Mesenchymal stem cell (in vitro differentiated cells and primary cell): ENCODE measurements around the gene FIP1L1.

Experiments used
- DNase-seq: peaks from one replicate; pipeline ENCODE4 v3.0.0-alpha.2; 2013
- H2AFZ ChIP-seq: one replicate; pipeline ENCODE4 v1.6.1; 2013; ENCODE audit warnings: low read depth, mild to moderate bottlenecking, control low read depth, inconsistent platforms, low read length, moderate library complexity
- H2AK5ac ChIP-seq: 2 replicates; pipeline ENCODE4 v1.6.1; 2013; ENCODE audit warnings: low read length, moderate library complexity, mild to moderate bottlenecking, inconsistent platforms; ENCODE audit not compliant: severe bottlenecking
- H2BK120ac ChIP-seq: one replicate; pipeline ENCODE4 v1.6.1; 2013; ENCODE audit warnings: low read depth, mild to moderate bottlenecking, inconsistent platforms, low read length, moderate library complexity
- H2BK12ac ChIP-seq, 2 experiments: one replicate each; pipeline ENCODE4 v1.6.1; 2013; ENCODE audit warnings: inconsistent platforms in 2 of 2, low read length in 2 of 2, mild to moderate bottlenecking in 2 of 2, moderate library complexity in 2 of 2, control low read depth in 1 of 2
- H2BK15ac ChIP-seq: one replicate; pipeline ENCODE4 v1.6.1; 2013; ENCODE audit warnings: mild to moderate bottlenecking, low read depth, inconsistent platforms; ENCODE audit not compliant: poor library complexity, severe bottlenecking
- H2BK5ac ChIP-seq: 2 replicates; pipeline ENCODE4 v1.6.1; 2013; ENCODE audit warnings: low read depth, mild to moderate bottlenecking, low read length, control low read depth, inconsistent platforms; ENCODE audit not compliant: poor library complexity, severe bottlenecking
- H3K14ac ChIP-seq, 2 experiments: one replicate each; pipeline ENCODE4 v1.6.1; 2013; ENCODE audit warnings: inconsistent platforms in 2 of 2, low read length in 2 of 2, control low read depth in 1 of 2, mild to moderate bottlenecking in 1 of 2, moderate library complexity in 1 of 2
- H3K18ac ChIP-seq, 2 experiments: one replicate each; pipeline ENCODE4 v1.6.1; 2013; ENCODE audit warnings: inconsistent platforms in 2 of 2, low read length in 2 of 2, control low read depth in 1 of 2, low read depth in 1 of 2, mild to moderate bottlenecking in 1 of 2
- H3K23ac ChIP-seq, 2 experiments: one replicate each; pipeline ENCODE4 v1.6.1; 2013; ENCODE audit warnings: inconsistent platforms in 2 of 2, low read length in 2 of 2, mild to moderate bottlenecking in 2 of 2, moderate library complexity in 2 of 2, control low read depth in 1 of 2
- H3K27ac ChIP-seq: 2 replicates; pipeline ENCODE4 v1.5.1; 2013; ENCODE audit warnings: mild to moderate bottlenecking, moderate library complexity, low read length, control low read depth, inconsistent platforms; ENCODE audit not compliant: poor library complexity, severe bottlenecking
- H3K27me3 ChIP-seq, 2 experiments: 2 replicates each; pipeline versions ENCODE4 v1.6.1 to v1.7.0; 2013; ENCODE audit warnings: low read length in 2 of 2, mild to moderate bottlenecking in 2 of 2, moderate library complexity in 2 of 2, control low read depth in 1 of 2, inconsistent platforms in 1 of 2; ENCODE audit not compliant: control insufficient read depth in 1 of 2, insufficient read depth in 1 of 2
- H3K36me3 ChIP-seq, 2 experiments: 2 replicates each; pipeline versions ENCODE4 v1.6.1 to v1.7.0; 2013; ENCODE audit warnings: low read length in 2 of 2, control low read depth in 1 of 2, inconsistent platforms in 1 of 2, low read depth in 1 of 2, mild to moderate bottlenecking in 1 of 2; ENCODE audit not compliant: insufficient read depth in 2 of 2, control insufficient read depth in 1 of 2
- H3K4ac ChIP-seq, 2 experiments: one replicate each; pipeline ENCODE4 v1.6.1; 2013; ENCODE audit warnings: inconsistent platforms in 2 of 2, low read length in 2 of 2, mild to moderate bottlenecking in 2 of 2, moderate library complexity in 2 of 2, control low read depth in 1 of 2, low read depth in 1 of 2
- H3K4me1 ChIP-seq: 2 replicates; pipeline ENCODE4 v1.6.1; 2013; ENCODE audit warnings: low read depth, low read length, control low read depth; ENCODE audit not compliant: control insufficient read depth, insufficient read depth
- H3K4me2 ChIP-seq: 2 replicates; pipeline ENCODE4 v1.6.1; 2013; ENCODE audit warnings: low read length, mild to moderate bottlenecking, inconsistent platforms; ENCODE audit not compliant: poor library complexity, severe bottlenecking
- H3K4me3 ChIP-seq, 2 experiments: 2 replicates each; pipeline versions ENCODE4 v1.5.1 to v1.7.0; 2013; ENCODE audit warnings: low read length in 2 of 2, mild to moderate bottlenecking in 2 of 2, control low read depth in 1 of 2, low read depth in 1 of 2; ENCODE audit not compliant: insufficient read depth in 1 of 2
- H3K79me1 ChIP-seq: replicated peaks from 2 replicates; pipeline ENCODE4 v1.6.1; 2013; ENCODE audit warnings: mild to moderate bottlenecking, control low read depth, low read length, inconsistent platforms; ENCODE audit not compliant: poor library complexity, severe bottlenecking
- H3K9ac ChIP-seq: 2 replicates; pipeline ENCODE4 v1.7.0; 2013; ENCODE audit warnings: mild to moderate bottlenecking, low read length, moderate library complexity
- H3K9me3 ChIP-seq: 2 replicates; pipeline ENCODE4 v1.7.0; 2013; ENCODE audit warnings: mild to moderate bottlenecking, low read length; ENCODE audit not compliant: control insufficient read depth
- H4K8ac ChIP-seq: one replicate; pipeline ENCODE4 v1.6.1; 2013; ENCODE audit warnings: inconsistent platforms, mild to moderate bottlenecking, low read length, moderate library complexity
- H4K91ac ChIP-seq: one replicate; pipeline ENCODE4 v1.6.1; 2013; ENCODE audit warnings: mild to moderate bottlenecking, low read length, inconsistent platforms
- WGBS: methylation state at CpG from one replicate; pipeline ENCODE4 v1.1.7; 2013; ENCODE audit warnings: mixed read lengths; 5-methylcytosine and 5-hydroxymethylcytosine counted together

The FIP1L1 gene

GRCh38 chr4:53480909-53481308, 103.5 kb downstream of the FIP1L1 start:
- Histone ChIP-seq H2AFZ (no peak overlapping the region), H2BK5ac (no peak overlapping the region), H3K4ac (no peak overlapping the region), H3K27ac (no peak overlapping the region), H3K79me1 (no peaks in the 10 kb centered on the region), H3K23ac (no peak overlapping the region), H3K4me3 (no peak overlapping the region), H4K91ac (no peak overlapping the region), H2AK5ac (no peak overlapping the region), H3K9me3 (no peaks in the 10 kb centered on the region), H3K4me1 (peaks cover 3% of the 10 kb centered on the region), H2BK15ac (no peak overlapping the region), H2BK12ac (no peak overlapping the region), H4K8ac (no peak overlapping the region), H3K18ac (no peak overlapping the region), H3K4me2 (no peak overlapping the region), H3K9ac (peak overlapping the region; percentile 7), H3K36me3 (no peaks in the 10 kb centered on the region), H3K14ac (no peak overlapping the region), H2BK120ac (no peak overlapping the region), H3K27me3 (peaks cover 0 to 4% of the 10 kb centered on the region in 2 experiments)
- no peak for DNase-seq
- WGBS: 95% methylated on average over 2 of the region's 2 CpGs

GRCh38 chr4:53481586-53481985, 104.1 kb downstream of the FIP1L1 start:
- H3K4ac ChIP-seq: no peak overlapping the region
- no peak overlapping the region for H3K23ac ChIP-seq
- no peak for DNase-seq
- H2BK12ac ChIP-seq: peak overlapping the region in 1 of 2 experiments; percentile 79
- H2AFZ ChIP-seq: no peak overlapping the region
- no peak overlapping the region for H3K18ac ChIP-seq
- H3K79me1 ChIP-seq: no peaks in the 10 kb centered on the region
- H3K9ac ChIP-seq: no peak overlapping the region
- H3K4me3 ChIP-seq: no peak overlapping the region
- no peak overlapping the region for H2AK5ac ChIP-seq
- no peak overlapping the region for H2BK120ac ChIP-seq
- H3K9me3 ChIP-seq: no peaks in the 10 kb centered on the region
- H3K36me3 ChIP-seq: no peaks in the 10 kb centered on the region
- peak overlapping the region in 1 of 2 experiments; percentile 30 for H3K14ac ChIP-seq
- no peak overlapping the region for H2BK15ac ChIP-seq
- H3K4me1 ChIP-seq: peaks cover 1% of the 10 kb centered on the region
- no peak overlapping the region for H3K4me2 ChIP-seq
- peak overlapping the region; percentile 34 for H4K91ac ChIP-seq
- 96% methylated on average over 8 of the region's 8 CpGs for WGBS
- no peak overlapping the region for H3K27ac ChIP-seq
- peaks cover 0 to 6% of the 10 kb centered on the region in 2 experiments for H3K27me3 ChIP-seq
- H2BK5ac ChIP-seq: no peak overlapping the region
- H4K8ac ChIP-seq: no peak overlapping the region

- no peak overlapping the region for H3K9ac ChIP-seq
- H2BK12ac ChIP-seq: no peak overlapping the region
- no peak overlapping the region for H4K91ac ChIP-seq
- H3K4me3 ChIP-seq: no peak overlapping the region
- no peaks in the 10 kb centered on the region for H3K79me1 ChIP-seq
- no peak overlapping the region for H4K8ac ChIP-seq
- no peak overlapping the region for H2AFZ ChIP-seq
- no peak overlapping the region for H3K27ac ChIP-seq
- no peak overlapping the region for H3K23ac ChIP-seq
- H3K36me3 ChIP-seq: no peaks in the 10 kb centered on the region
- H3K18ac ChIP-seq: no peak overlapping the region
- H3K4ac ChIP-seq: no peak overlapping the region
- 100% methylated on average over 1 of the region's 1 CpG for WGBS
- H3K9me3 ChIP-seq: no peaks in the 10 kb centered on the region
- no peak overlapping the region for H3K4me2 ChIP-seq
- peaks cover 0 to 6% of the 10 kb centered on the region in 2 experiments for H3K27me3 ChIP-seq
- H2BK15ac ChIP-seq: no peak overlapping the region
- peaks cover 1% of the 10 kb centered on the region for H3K4me1 ChIP-seq
- H3K14ac ChIP-seq: no peak overlapping the region
- no peak for DNase-seq
- H2AK5ac ChIP-seq: no peak overlapping the region
- H2BK120ac ChIP-seq: no peak overlapping the region
- H2BK5ac ChIP-seq: no peak overlapping the region
These were observed 105.8 kb downstream of the FIP1L1 start for GRCh38 chr4:53483250-53483649.

- Histone ChIP-seq H4K8ac (no peak overlapping the region), H3K14ac (no peak overlapping the region), H2BK5ac (no peak overlapping the region), H2AFZ (no peak overlapping the region), H3K27me3 (peaks cover 0 to 6% of the 10 kb centered on the region in 2 experiments), H2BK120ac (no peak overlapping the region), H3K4me1 (no peaks in the 10 kb centered on the region), H2BK12ac (no peak overlapping the region), H2AK5ac (no peak overlapping the region), H4K91ac (no peak overlapping the region), H3K27ac (no peak overlapping the region), H3K23ac (no peak overlapping the region), H3K18ac (peak overlapping the region in 1 of 2 experiments; percentile 75), H3K79me1 (no peaks in the 10 kb centered on the region), H3K4me3 (no peak overlapping the region), H3K9ac (peak overlapping the region; percentile 44), H3K4ac (no peak overlapping the region), H3K9me3 (no peaks in the 10 kb centered on the region), H2BK15ac (no peak overlapping the region), H3K4me2 (no peak overlapping the region), H3K36me3 (no peaks in the 10 kb centered on the region)
- WGBS: 81% methylated on average over 2 of the region's 5 CpGs
- peak; percentile 13 for DNase-seq
These were observed 107.6 kb downstream of the FIP1L1 start for GRCh38 chr4:53484911-53485657.
